ENCODE measurements around the gene TRIM54.

DNA sequence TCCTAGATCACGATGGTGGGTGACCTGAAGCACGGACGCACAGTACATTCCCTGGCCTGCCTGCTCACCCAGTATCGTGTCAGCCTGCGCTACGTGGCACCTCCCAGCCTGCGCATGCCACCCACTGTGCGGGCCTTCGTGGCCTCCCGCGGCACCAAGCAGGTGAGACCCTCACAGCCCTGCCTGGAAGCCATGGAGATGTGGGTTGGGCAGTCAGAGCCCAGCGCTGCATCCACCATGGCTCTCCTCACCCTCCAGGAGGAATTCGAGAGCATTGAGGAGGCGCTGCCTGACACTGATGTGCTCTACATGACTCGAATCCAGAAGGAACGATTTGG is 39.6 kb upstream of the TRIM54 start:
- TF ChIP-seq, protein P1, sequence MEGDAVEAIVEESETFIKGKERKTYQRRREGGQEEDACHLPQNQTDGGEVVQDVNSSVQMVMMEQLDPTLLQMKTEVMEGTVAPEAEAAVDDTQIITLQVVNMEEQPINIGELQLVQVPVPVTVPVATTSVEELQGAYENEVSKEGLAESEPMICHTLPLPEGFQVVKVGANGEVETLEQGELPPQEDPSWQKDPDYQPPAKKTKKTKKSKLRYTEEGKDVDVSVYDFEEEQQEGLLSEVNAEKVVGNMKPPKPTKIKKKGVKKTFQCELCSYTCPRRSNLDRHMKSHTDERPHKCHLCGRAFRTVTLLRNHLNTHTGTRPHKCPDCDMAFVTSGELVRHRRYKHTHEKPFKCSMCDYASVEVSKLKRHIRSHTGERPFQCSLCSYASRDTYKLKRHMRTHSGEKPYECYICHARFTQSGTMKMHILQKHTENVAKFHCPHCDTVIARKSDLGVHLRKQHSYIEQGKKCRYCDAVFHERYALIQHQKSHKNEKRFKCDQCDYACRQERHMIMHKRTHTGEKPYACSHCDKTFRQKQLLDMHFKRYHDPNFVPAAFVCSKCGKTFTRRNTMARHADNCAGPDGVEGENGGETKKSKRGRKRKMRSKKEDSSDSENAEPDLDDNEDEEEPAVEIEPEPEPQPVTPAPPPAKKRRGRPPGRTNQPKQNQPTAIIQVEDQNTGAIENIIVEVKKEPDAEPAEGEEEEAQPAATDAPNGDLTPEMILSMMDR (IDR thresholded peaks at IDR 0.05), result no peak
- no peak for TF ChIP-seq POLR2A (IDR thresholded peaks at IDR 0.05)

All from thyroid gland (tissue), 4 donors.